Measurements from ENCODE around the gene KLF13. TPM values are rescaled to one million over a fixed set of nuclear protein-coding genes. Genes with fewer than 3 reads are reported as not detected.

KLF13 gene
- total RNA-seq, 1 experiment from 2014 or later = 22.1 TPM

GRCh38 chr15:31401282-31401681 is 74.6 kb downstream of the KLF13 start:
- Histone ChIP-seq H3K4me3 (ENCODE audit: low read depth, low read length, poor library complexity, severe bottlenecking) (no peak overlapping the region), H3K27ac (ENCODE audit: low read depth, low read length, poor library complexity, severe bottlenecking) (no peak overlapping the region), H3K27me3 (replicated peaks; ENCODE audit: insufficient read depth, low read depth, low read length, poor library complexity) (no peaks in the 10 kb centered on the region), H3K36me3 (ENCODE audit: insufficient read depth, low read length, poor library complexity, severe bottlenecking) (no peaks in the 10 kb centered on the region), H3K4me1 (ENCODE audit: insufficient read depth, low read length, poor library complexity, severe bottlenecking) (no peaks in the 10 kb centered on the region), H3K9me3 (ENCODE audit: low read depth, low read length, poor library complexity, severe bottlenecking) (no peaks in the 10 kb centered on the region)
- DNase-seq (ENCODE audit: low spot score) = no peak
- TF ChIP-seq EZH2 (IDR thresholded peaks at IDR 0.05; ENCODE audit: borderline replicate concordance, low read depth, low read length, poor library complexity, severe bottlenecking) = no peak
- TF ChIP-seq CTCF (conservative IDR thresholded peaks at IDR 0.05; ENCODE audit: low read depth, low read length) = no peak
- intact Hi-C loops (cut with micrococcal nuclease; ENCODE audit: unreplicated experiment) = loop anchor here (5.0 kb wide), 1 partner anchor 49 kb away; no protein-coding TSS in a partner anchor
- BruUV-seq (replicated peaks) = no TSS peak
- ChIA-PET POLR2A (ENCODE audit: low non-redundant PET) (no interaction called here), CTCF (no interaction called here)

DNA sequence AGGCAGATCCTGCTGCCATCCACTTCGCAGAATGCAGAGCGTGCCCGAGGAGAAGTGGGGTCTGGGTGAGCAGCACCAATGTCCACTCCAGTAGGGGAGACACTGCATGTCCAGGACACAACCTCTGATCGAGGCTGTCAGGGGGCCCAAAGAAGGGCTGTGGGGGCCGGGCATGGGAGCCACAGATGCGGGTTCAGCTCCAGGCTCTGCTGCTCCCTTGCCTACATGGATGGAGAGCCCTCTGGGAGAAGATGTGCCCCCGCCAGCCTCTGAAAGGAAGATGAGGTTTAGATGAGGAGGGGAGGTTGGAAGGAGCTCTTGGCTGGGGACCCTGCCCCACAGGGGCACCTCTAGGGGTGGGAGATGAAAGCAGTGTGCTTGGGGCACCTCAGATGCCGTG is 75.4 kb downstream of the KLF13 start:
- H3K36me3 ChIP-seq (ENCODE audit: insufficient read depth, low read length, poor library complexity, severe bottlenecking) = no peaks in the 10 kb centered on the region
- H3K9me3 ChIP-seq (ENCODE audit: low read depth, low read length, poor library complexity, severe bottlenecking) = no peaks in the 10 kb centered on the region
- intact Hi-C loops (cut with micrococcal nuclease; ENCODE audit: unreplicated experiment) = loop anchor here (5.0 kb wide), 1 partner anchor 50 kb away; no protein-coding TSS in a partner anchor
- no peak overlapping the region for H3K4me3 ChIP-seq (ENCODE audit: low read depth, low read length, poor library complexity, severe bottlenecking)
- no peak for DNase-seq (ENCODE audit: low spot score)
- H3K27ac ChIP-seq (ENCODE audit: low read depth, low read length, poor library complexity, severe bottlenecking) = no peak overlapping the region
- no peaks in the 10 kb centered on the region for H3K27me3 ChIP-seq (replicated peaks; ENCODE audit: insufficient read depth, low read depth, low read length, poor library complexity)
- ChIA-PET CTCF (interaction anchor here (0.7 kb wide), 1 partner anchor 168 kb away, joined by 3 read pairs; no protein-coding TSS in a partner anchor), POLR2A (ENCODE audit: low non-redundant PET) (no interaction called here)
- H3K4me1 ChIP-seq (ENCODE audit: insufficient read depth, low read length, poor library complexity, severe bottlenecking) = no peaks in the 10 kb centered on the region
- TF ChIP-seq EZH2 (IDR thresholded peaks at IDR 0.05; ENCODE audit: borderline replicate concordance, low read depth, low read length, poor library complexity, severe bottlenecking) = no peak
- TF ChIP-seq CTCF (conservative IDR thresholded peaks at IDR 0.05; ENCODE audit: low read depth, low read length) = no peak
- no TSS peak for BruUV-seq (replicated peaks)

GRCh38 chr15:31402511-31403056 is 75.9 kb downstream of the KLF13 start:
- H3K4me3 ChIP-seq (ENCODE audit: low read depth, low read length, poor library complexity, severe bottlenecking) = no peak overlapping the region
- H3K9me3 ChIP-seq (ENCODE audit: low read depth, low read length, poor library complexity, severe bottlenecking) = no peaks in the 10 kb centered on the region
- no TSS peak for BruUV-seq (replicated peaks)
- no peaks in the 10 kb centered on the region for H3K36me3 ChIP-seq (ENCODE audit: insufficient read depth, low read length, poor library complexity, severe bottlenecking)
- no peak for DNase-seq (ENCODE audit: low spot score)
- intact Hi-C loops (cut with micrococcal nuclease; ENCODE audit: unreplicated experiment) = loop anchor here (5.0 kb wide), 1 partner anchor 50 kb away; no protein-coding TSS in a partner anchor
- TF ChIP-seq CTCF (conservative IDR thresholded peaks at IDR 0.05; ENCODE audit: low read depth, low read length) = no peak
- TF ChIP-seq EZH2 (IDR thresholded peaks at IDR 0.05; ENCODE audit: borderline replicate concordance, low read depth, low read length, poor library complexity, severe bottlenecking) = no peak
- H3K4me1 ChIP-seq (ENCODE audit: insufficient read depth, low read length, poor library complexity, severe bottlenecking) = no peaks in the 10 kb centered on the region
- POLR2A ChIA-PET (ENCODE audit: low non-redundant PET) = no interaction called here
- CTCF ChIA-PET = interaction anchor here (0.7 kb wide), 1 partner anchor 168 kb away, joined by 3 read pairs; no protein-coding TSS in a partner anchor
- no peaks in the 10 kb centered on the region for H3K27me3 ChIP-seq (replicated peaks; ENCODE audit: insufficient read depth, low read depth, low read length, poor library complexity)
- H3K27ac ChIP-seq (ENCODE audit: low read depth, low read length, poor library complexity, severe bottlenecking) = no peak overlapping the region
